ENCODE measurements around the gene CDK5. TPM values are rescaled to one million over a fixed set of nuclear protein-coding genes. Genes with fewer than 3 reads are reported as not detected.

CDK5 gene
- total RNA-seq, 1 donor, result 17.0 TPM

GRCh38 chr7:151101621-151102396, 44.1 kb upstream of the CDK5 start:
- no peak overlapping the region for H3K27ac ChIP-seq (ENCODE audit: low read depth, low read length)
- no peak overlapping the region for H3K4me2 ChIP-seq (ENCODE audit: insufficient read depth, low read length)
- H4K20me1 ChIP-seq (ENCODE audit: insufficient read depth, low read length), result peaks cover 58% of the 10 kb centered on the region
- peaks cover 5% of the 10 kb centered on the region for H3K36me3 ChIP-seq (ENCODE audit: insufficient read depth, low read length)
- H2AFZ ChIP-seq (ENCODE audit: low read length), result no peak overlapping the region
- no peaks in the 10 kb centered on the region for H3K27me3 ChIP-seq (ENCODE audit: insufficient read depth, low read length)
- peaks cover 74% of the 10 kb centered on the region for H3K79me2 ChIP-seq (ENCODE audit: insufficient read depth, low read length)
- H3K4me3 ChIP-seq (ENCODE audit: insufficient read depth, low read length), result no peak overlapping the region
- peaks cover 10% of the 10 kb centered on the region for H3K4me1 ChIP-seq (ENCODE audit: insufficient read depth, low read length)
- TF ChIP-seq, protein P1, sequence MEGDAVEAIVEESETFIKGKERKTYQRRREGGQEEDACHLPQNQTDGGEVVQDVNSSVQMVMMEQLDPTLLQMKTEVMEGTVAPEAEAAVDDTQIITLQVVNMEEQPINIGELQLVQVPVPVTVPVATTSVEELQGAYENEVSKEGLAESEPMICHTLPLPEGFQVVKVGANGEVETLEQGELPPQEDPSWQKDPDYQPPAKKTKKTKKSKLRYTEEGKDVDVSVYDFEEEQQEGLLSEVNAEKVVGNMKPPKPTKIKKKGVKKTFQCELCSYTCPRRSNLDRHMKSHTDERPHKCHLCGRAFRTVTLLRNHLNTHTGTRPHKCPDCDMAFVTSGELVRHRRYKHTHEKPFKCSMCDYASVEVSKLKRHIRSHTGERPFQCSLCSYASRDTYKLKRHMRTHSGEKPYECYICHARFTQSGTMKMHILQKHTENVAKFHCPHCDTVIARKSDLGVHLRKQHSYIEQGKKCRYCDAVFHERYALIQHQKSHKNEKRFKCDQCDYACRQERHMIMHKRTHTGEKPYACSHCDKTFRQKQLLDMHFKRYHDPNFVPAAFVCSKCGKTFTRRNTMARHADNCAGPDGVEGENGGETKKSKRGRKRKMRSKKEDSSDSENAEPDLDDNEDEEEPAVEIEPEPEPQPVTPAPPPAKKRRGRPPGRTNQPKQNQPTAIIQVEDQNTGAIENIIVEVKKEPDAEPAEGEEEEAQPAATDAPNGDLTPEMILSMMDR (IDR thresholded peaks at IDR 0.05; ENCODE audit: extremely low read depth, low read depth, low read length), result no peak
- DNase-seq (ENCODE audit: insufficient read length, low spot score, missing footprints), result peak; percentile 22
- H3K9me3 ChIP-seq (ENCODE audit: low read depth, low read length), result no peaks in the 10 kb centered on the region

- peaks cover 75% of the 10 kb centered on the region for H3K79me2 ChIP-seq (ENCODE audit: insufficient read depth, low read length)
- H3K27ac ChIP-seq (ENCODE audit: low read depth, low read length), result no peak overlapping the region
- H3K4me2 ChIP-seq (ENCODE audit: insufficient read depth, low read length), result no peak overlapping the region
- peaks cover 62% of the 10 kb centered on the region for H4K20me1 ChIP-seq (ENCODE audit: insufficient read depth, low read length)
- H3K4me1 ChIP-seq (ENCODE audit: insufficient read depth, low read length), result peaks cover 10% of the 10 kb centered on the region
- H3K4me3 ChIP-seq (ENCODE audit: insufficient read depth, low read length), result no peak overlapping the region
- no peaks in the 10 kb centered on the region for H3K27me3 ChIP-seq (ENCODE audit: insufficient read depth, low read length)
- no peaks in the 10 kb centered on the region for H3K9me3 ChIP-seq (ENCODE audit: low read depth, low read length)
- peaks cover 5% of the 10 kb centered on the region for H3K36me3 ChIP-seq (ENCODE audit: insufficient read depth, low read length)
- DNase-seq (ENCODE audit: insufficient read length, low spot score, missing footprints), result no peak
- no peak overlapping the region for H2AFZ ChIP-seq (ENCODE audit: low read length)
- TF ChIP-seq, protein P1 (IDR thresholded peaks at IDR 0.05; ENCODE audit: extremely low read depth, low read depth, low read length), result no peak
Observed at GRCh38 chr7:151100921-151101320, 43.2 kb upstream of the CDK5 start.

GRCh38 chr7:151099486-151100211, 42.0 kb upstream of the CDK5 start:
- DNase-seq (ENCODE audit: insufficient read length, low spot score, missing footprints), result peak; percentile 62
- TF ChIP-seq, protein P1 (IDR thresholded peaks at IDR 0.05; ENCODE audit: extremely low read depth, low read depth, low read length), result no peak

More at GRCh38 chr7:151099486-151100211, 42.0 kb upstream of the CDK5 start:
- no peak overlapping the region for H3K4me2 ChIP-seq (ENCODE audit: insufficient read depth, low read length)
- peaks cover 86% of the 10 kb centered on the region for H3K79me2 ChIP-seq (ENCODE audit: insufficient read depth, low read length)
- H3K4me3 ChIP-seq (ENCODE audit: insufficient read depth, low read length), result no peak overlapping the region
- no peak overlapping the region for H2AFZ ChIP-seq (ENCODE audit: low read length)
- H3K27ac ChIP-seq (ENCODE audit: low read depth, low read length), result no peak overlapping the region
- no peaks in the 10 kb centered on the region for H3K27me3 ChIP-seq (ENCODE audit: insufficient read depth, low read length)
- no peaks in the 10 kb centered on the region for H3K9me3 ChIP-seq (ENCODE audit: low read depth, low read length)
- peaks cover 5% of the 10 kb centered on the region for H3K36me3 ChIP-seq (ENCODE audit: insufficient read depth, low read length)
- peaks cover 1% of the 10 kb centered on the region for H3K4me1 ChIP-seq (ENCODE audit: insufficient read depth, low read length)
- peaks cover 69% of the 10 kb centered on the region for H4K20me1 ChIP-seq (ENCODE audit: insufficient read depth, low read length)
